CD4-positive, alpha-beta T cell treated with Interleukin-4 for 4 hours (primary cell): ENCODE measurements around the gene PCDH9.

ENCODE experiments used
- DNase-seq: peaks from one replicate; pipeline ENCODE4 v3.0.0-alpha.2; 2020

Gene PCDH9

GRCh38 chr13:66503890-66504289 is 726.2 kb downstream of the PCDH9 start:
- no peak for DNase-seq

- DNase-seq = no peak
Measured at GRCh38 chr13:66501181-66501580, 729.0 kb downstream of the PCDH9 start.

- no peak for DNase-seq
Measured at GRCh38 chr13:66492479-66492878, 737.7 kb downstream of the PCDH9 start.

GRCh38 chr13:66491251-66491650 is 738.9 kb downstream of the PCDH9 start:
- no peak for DNase-seq

- DNase-seq = no peak
Measured at GRCh38 chr13:66489586-66489985, 740.5 kb downstream of the PCDH9 start.

- no peak for DNase-seq
Measured at GRCh38 chr13:66489172-66489571, 741.0 kb downstream of the PCDH9 start.

GRCh38 chr13:66483712-66484111 is 746.4 kb downstream of the PCDH9 start:
- no peak for DNase-seq

GRCh38 chr13:66482836-66483235 is 747.3 kb downstream of the PCDH9 start:
- DNase-seq = no peak

GRCh38 chr13:66477816-66478215 is 752.3 kb downstream of the PCDH9 start:
- no peak for DNase-seq

- no peak for DNase-seq
Measured at GRCh38 chr13:66475061-66475460, 755.1 kb downstream of the PCDH9 start.

GRCh38 chr13:66469745-66470144 is 760.4 kb downstream of the PCDH9 start:
- no peak for DNase-seq

GRCh38 chr13:66468656-66469055 is 761.5 kb downstream of the PCDH9 start:
- DNase-seq = no peak

- DNase-seq = no peak
Measured at GRCh38 chr13:66462187-66462586, 767.9 kb downstream of the PCDH9 start.

- no peak for DNase-seq
Measured at GRCh38 chr13:66461021-66461420, 769.1 kb downstream of the PCDH9 start.

GRCh38 chr13:66459634-66460033 is 770.5 kb downstream of the PCDH9 start:
- DNase-seq = no peak

GRCh38 chr13:66459143-66459542 is 771.0 kb downstream of the PCDH9 start:
- no peak for DNase-seq

GRCh38 chr13:66446413-66446812 is 783.7 kb downstream of the PCDH9 start:
- no peak for DNase-seq

- DNase-seq = no peak
Measured at GRCh38 chr13:66443926-66444325, 786.2 kb downstream of the PCDH9 start.

- no peak for DNase-seq
Measured at GRCh38 chr13:66440938-66441337, 789.2 kb downstream of the PCDH9 start.

- no peak for DNase-seq
Measured at GRCh38 chr13:66430728-66431127, 799.4 kb downstream of the PCDH9 start.

- DNase-seq = no peak
Measured at GRCh38 chr13:66430269-66430668, 799.9 kb downstream of the PCDH9 start.

GRCh38 chr13:66429156-66429555 is 801.0 kb downstream of the PCDH9 start:
- no peak for DNase-seq

GRCh38 chr13:66427458-66427861 is 802.7 kb downstream of the PCDH9 start:
- no peak for DNase-seq

GRCh38 chr13:66425741-66426140 is 804.4 kb downstream of the PCDH9 start:
- no peak for DNase-seq

GRCh38 chr13:66424422-66424821 is 805.7 kb downstream of the PCDH9 start:
- no peak for DNase-seq

GRCh38 chr13:66415444-66415843 is 814.7 kb downstream of the PCDH9 start:
- DNase-seq = no peak
